PFSK-1 (cell line): ENCODE results near the gene TMTC2.

Source experiments
- FOXP2 ChIP-seq: optimal IDR thresholded peaks from 2 replicates; pipeline ENCODE3; 2011; ENCODE audit warnings: borderline replicate concordance, control low read depth, inconsistent platforms; ENCODE audit not compliant: insufficient read depth; ENCODE audit errors: extremely low read length, extremely low read depth
- POLR2AphosphoS5 ChIP-seq: IDR thresholded peaks from 2 replicates; pipeline ENCODE4 v1.6.1; 2012; ENCODE audit warnings: low read depth, mild to moderate bottlenecking, control low read depth, low read length, moderate library complexity
- REST ChIP-seq, 2 experiments: IDR thresholded peaks; 2 replicates each; pipeline versions ENCODE4 v1.6.1 to v1.8.0; 2011 to 2012; ENCODE audit warnings: low read depth in 2 of 2, low read length in 2 of 2, control low read depth in 1 of 2, inconsistent platforms in 1 of 2, mild to moderate bottlenecking in 1 of 2, moderate library complexity in 1 of 2; ENCODE audit not compliant: insufficient read depth in 1 of 2
- SIN3A ChIP-seq: IDR thresholded peaks from 2 replicates; pipeline ENCODE4 v1.6.1; 2012; ENCODE audit warnings: mild to moderate bottlenecking, low read length, moderate library complexity, borderline replicate concordance; ENCODE audit not compliant: insufficient read depth
- TAF1 ChIP-seq: IDR thresholded peaks from 2 replicates; pipeline ENCODE4 v1.6.1; 2012; ENCODE audit warnings: low read length, control low read depth, borderline replicate concordance; ENCODE audit not compliant: insufficient read depth

Gene TMTC2

DNA sequence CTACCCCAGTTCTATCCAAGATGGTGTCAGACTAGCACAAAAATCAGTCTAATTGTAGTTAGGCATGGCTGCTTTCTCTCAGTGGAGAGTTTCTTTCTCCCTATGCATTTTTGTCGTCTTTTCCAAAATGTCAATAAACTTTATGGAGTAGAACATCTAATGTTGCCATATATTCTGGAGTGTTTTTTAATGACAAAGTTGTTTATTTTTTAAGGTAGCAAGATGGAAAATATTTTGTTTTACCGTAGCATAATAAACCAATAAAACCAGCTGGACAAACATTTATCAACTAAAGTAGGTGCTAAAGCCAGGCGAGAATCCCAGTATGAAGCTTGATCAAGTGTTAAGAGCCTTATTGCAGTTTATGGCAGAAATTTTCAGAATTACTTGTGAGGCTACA is 146.3 kb downstream of the TMTC2 start:
- TF ChIP-seq FOXP2: no peak

DNA sequence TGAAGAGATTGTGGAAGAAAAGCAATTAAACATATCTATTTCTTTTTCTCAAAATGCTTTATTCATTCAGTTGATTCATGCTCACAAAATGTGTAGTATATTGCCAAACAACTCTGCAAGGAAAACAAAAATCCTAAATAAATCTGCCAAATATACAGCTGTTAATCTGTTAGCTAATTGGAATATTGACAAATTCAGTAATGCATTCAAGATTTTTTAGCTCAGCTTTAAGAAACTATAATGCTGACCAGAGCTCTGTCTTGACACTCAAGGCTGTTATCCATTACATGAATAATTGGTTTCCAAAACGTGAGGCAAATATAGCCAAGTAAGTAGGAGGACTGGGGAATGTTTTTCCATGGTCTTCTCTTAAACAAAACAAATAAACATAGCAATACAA is 146.8 kb downstream of the TMTC2 start:
- TF ChIP-seq TAF1 (no peak), FOXP2 (no peak), REST (IDR thresholded peaks at IDR 0.05; ENCODE audit: insufficient read depth in 1 of 2, low read depth in 2 of 2, low read length in 2 of 2) (no peak), SIN3A (no peak), POLR2AphosphoS5 (no peak)

- TF ChIP-seq TAF1: no peak
- TF ChIP-seq POLR2AphosphoS5: no peak
- TF ChIP-seq FOXP2: no peak
- no peak for TF ChIP-seq SIN3A
- no peak for TF ChIP-seq REST (IDR thresholded peaks at IDR 0.05; ENCODE audit: insufficient read depth in 1 of 2, low read depth in 2 of 2, low read length in 2 of 2)
Observed at GRCh38 chr12:82835217-82835616, 148.5 kb downstream of the TMTC2 start.

DNA sequence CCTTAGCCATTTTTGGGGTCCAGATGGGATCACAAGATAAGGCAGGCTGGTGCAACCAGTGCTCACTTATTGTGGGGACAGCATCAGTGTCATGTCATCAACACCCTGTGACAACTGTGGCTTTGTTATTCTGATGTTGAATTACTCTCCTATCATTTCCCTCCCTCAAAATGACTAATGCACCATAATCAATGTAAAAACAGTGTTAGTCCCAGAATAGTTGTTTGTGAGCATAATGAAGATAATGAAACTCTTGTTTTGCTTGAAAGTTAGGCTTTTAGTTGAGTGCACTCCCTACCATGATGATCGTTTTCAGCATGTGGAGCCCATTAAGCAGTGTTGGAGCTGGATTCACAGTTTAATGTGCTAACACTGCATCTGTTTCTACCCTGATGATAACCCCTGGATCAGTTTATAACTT is 151.4 kb downstream of the TMTC2 start:
- TF ChIP-seq FOXP2: no peak
- no peak for TF ChIP-seq POLR2AphosphoS5
- TF ChIP-seq REST (IDR thresholded peaks at IDR 0.05; ENCODE audit: insufficient read depth in 1 of 2, low read depth in 2 of 2, low read length in 2 of 2): no peak
- TF ChIP-seq TAF1: no peak
- TF ChIP-seq SIN3A: no peak

DNA sequence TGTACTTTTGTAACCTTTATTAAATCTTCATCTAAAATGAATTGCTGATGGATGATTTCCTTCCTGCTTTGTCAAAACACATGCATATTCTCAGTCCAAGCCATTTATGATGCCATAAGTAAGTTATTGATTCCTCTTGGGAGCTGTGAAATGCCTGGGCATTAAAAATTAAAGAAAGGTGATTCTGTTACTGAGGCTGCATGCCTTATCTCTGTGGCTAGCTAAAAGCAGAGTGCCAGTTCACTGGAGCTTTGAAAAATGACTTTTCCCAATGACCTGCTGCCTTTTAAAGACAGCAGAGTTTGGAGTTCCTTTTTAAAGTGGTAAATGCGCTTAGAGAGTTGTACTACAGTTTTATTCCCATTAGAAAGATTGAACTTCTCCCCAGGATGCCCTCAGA is 152.1 kb downstream of the TMTC2 start:
- TF ChIP-seq SIN3A: no peak

GRCh38 chr12:82839796-82840195 is 153.1 kb downstream of the TMTC2 start:
- TF ChIP-seq REST (IDR thresholded peaks at IDR 0.05; ENCODE audit: insufficient read depth in 1 of 2, low read depth in 2 of 2, low read length in 2 of 2) (no peak), FOXP2 (no peak)
